COLO829 (cell line): ENCODE data around the gene HECW1.

Experiments
- DNase-seq: peaks from one replicate; pipeline ENCODE4 v3.0.0; 2012; ENCODE audit warnings: low spot score

Gene HECW1

GRCh38 chr7:43265139-43265538, 152.7 kb downstream of the HECW1 start:
- no peak for DNase-seq

- DNase-seq, result no peak
Observed at GRCh38 chr7:43273939-43274719, 161.7 kb downstream of the HECW1 start.

- no peak for DNase-seq
Observed at GRCh38 chr7:43274752-43275151, 162.3 kb downstream of the HECW1 start.

GRCh38 chr7:43276547-43276946, 164.1 kb downstream of the HECW1 start:
- no peak for DNase-seq

- DNase-seq, result no peak
Observed at GRCh38 chr7:43278088-43278644, 165.7 kb downstream of the HECW1 start.

GRCh38 chr7:43281268-43281667, 168.8 kb downstream of the HECW1 start:
- no peak for DNase-seq

- DNase-seq, result no peak
Observed at GRCh38 chr7:43283706-43284105, 171.3 kb downstream of the HECW1 start.

GRCh38 chr7:43289826-43290225, 177.4 kb downstream of the HECW1 start:
- no peak for DNase-seq

- no peak for DNase-seq
Observed at GRCh38 chr7:43290978-43291377, 178.5 kb downstream of the HECW1 start.

GRCh38 chr7:43291789-43292188, 179.3 kb downstream of the HECW1 start:
- DNase-seq, result no peak

- no peak for DNase-seq
Observed at GRCh38 chr7:43292384-43292783, 179.9 kb downstream of the HECW1 start.

GRCh38 chr7:43294080-43294630, 181.7 kb downstream of the HECW1 start:
- DNase-seq, result peak; percentile 65

GRCh38 chr7:43295429-43295828, 183.0 kb downstream of the HECW1 start:
- DNase-seq, result no peak

GRCh38 chr7:43296306-43296705, 183.9 kb downstream of the HECW1 start:
- no peak for DNase-seq

- no peak for DNase-seq
Observed at GRCh38 chr7:43298617-43299016, 186.2 kb downstream of the HECW1 start.

GRCh38 chr7:43300121-43300520, 187.7 kb downstream of the HECW1 start:
- DNase-seq, result no peak

GRCh38 chr7:43302211-43302711, 189.8 kb downstream of the HECW1 start:
- DNase-seq, result no peak

- no peak for DNase-seq
Observed at GRCh38 chr7:43302773-43303460, 190.5 kb downstream of the HECW1 start.

GRCh38 chr7:43303740-43304241, 191.3 kb downstream of the HECW1 start:
- DNase-seq, result peak; percentile 39

GRCh38 chr7:43306404-43306803, 194.0 kb downstream of the HECW1 start:
- DNase-seq, result no peak

- peak; percentile 35 for DNase-seq
Observed at GRCh38 chr7:43307522-43307921, 195.1 kb downstream of the HECW1 start.

GRCh38 chr7:43308913-43309705, 196.7 kb downstream of the HECW1 start:
- DNase-seq, result no peak
